ENCODE results near the gene RETN. TPM values are rescaled to one million over a fixed set of nuclear protein-coding genes. Genes with fewer than 3 reads are reported as not detected.
A peak's percentile ranks its signal among the peaks of the same experiment; 100 is the strongest.

RETN gene
- total RNA-seq, 1 donor from 2014 or later: not detected

DNA sequence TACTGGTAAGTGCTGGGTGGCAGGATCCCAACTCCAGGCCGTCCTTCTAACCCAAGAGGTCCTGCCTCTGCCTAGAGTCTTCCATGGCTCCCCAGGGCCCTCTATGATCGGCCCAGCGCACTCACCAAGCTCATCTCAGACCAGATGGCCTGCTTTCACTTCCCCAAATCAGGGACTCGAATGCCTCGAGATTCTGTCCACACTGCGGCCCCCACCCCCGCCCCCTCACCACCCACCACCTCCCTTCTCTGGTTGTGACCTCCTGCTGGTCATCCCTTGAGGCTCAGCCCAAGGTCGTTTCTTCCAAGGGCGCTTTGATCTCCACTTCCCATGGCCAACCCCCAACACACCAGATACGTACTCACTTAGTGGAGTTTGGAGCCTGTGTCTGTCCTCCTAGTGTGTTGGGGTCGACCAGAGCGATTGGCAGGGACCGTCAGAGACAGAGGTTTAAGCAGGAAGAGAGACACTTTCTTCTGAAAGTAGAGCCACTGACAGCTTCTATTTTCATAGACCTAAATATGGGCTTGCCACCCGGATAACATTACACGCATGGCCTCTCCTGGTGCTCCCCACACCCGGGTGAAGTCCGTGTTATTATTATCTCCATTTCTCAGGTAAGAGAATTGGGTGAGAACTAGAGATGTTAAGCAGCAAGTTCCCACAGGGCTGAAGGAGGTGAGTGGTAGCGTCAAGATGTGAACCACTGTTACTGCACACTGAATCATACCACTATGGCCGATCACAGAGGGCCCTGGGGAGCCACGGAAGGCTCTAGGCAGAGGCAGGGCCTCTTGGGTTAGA lies 33.0 kb downstream of the RETN start, which contains the start of gene FCER2:
FCER2 (minus strand) TSS at position 478 of the 804 bp plus-strand sequence. CDS start 2,371 bp downstream, outside the sequence.
- Histone ChIP-seq H3K4me3 (ENCODE audit: low read depth, low read length) (no peak within 1 kb of the TSS), H3K36me3 (ENCODE audit: control insufficient read depth, insufficient read depth, low read length) (no peaks in the 10 kb centered on the region), H3K27me3 (ENCODE audit: control insufficient read depth, insufficient read depth, low read length) (peaks cover 4% of the 10 kb centered on the region)
- DNase-seq (ENCODE audit: low read depth) (no peak), FAIRE-seq (peak; percentile 18)
- TF ChIP-seq, protein P1, sequence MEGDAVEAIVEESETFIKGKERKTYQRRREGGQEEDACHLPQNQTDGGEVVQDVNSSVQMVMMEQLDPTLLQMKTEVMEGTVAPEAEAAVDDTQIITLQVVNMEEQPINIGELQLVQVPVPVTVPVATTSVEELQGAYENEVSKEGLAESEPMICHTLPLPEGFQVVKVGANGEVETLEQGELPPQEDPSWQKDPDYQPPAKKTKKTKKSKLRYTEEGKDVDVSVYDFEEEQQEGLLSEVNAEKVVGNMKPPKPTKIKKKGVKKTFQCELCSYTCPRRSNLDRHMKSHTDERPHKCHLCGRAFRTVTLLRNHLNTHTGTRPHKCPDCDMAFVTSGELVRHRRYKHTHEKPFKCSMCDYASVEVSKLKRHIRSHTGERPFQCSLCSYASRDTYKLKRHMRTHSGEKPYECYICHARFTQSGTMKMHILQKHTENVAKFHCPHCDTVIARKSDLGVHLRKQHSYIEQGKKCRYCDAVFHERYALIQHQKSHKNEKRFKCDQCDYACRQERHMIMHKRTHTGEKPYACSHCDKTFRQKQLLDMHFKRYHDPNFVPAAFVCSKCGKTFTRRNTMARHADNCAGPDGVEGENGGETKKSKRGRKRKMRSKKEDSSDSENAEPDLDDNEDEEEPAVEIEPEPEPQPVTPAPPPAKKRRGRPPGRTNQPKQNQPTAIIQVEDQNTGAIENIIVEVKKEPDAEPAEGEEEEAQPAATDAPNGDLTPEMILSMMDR (IDR thresholded peaks at IDR 0.05; ENCODE audit: insufficient read depth, low read length, severe bottlenecking): no peak

GRCh38 chr19:7703332-7703731 lies 34.5 kb downstream of the RETN start:
- no peak for FAIRE-seq
- DNase-seq (ENCODE audit: low read depth): no peak
- H3K36me3 ChIP-seq (ENCODE audit: control insufficient read depth, insufficient read depth, low read length): no peaks in the 10 kb centered on the region
- TF ChIP-seq, protein P1 (IDR thresholded peaks at IDR 0.05; ENCODE audit: insufficient read depth, low read length, severe bottlenecking): no peak
- no peak overlapping the region for H3K4me3 ChIP-seq (ENCODE audit: low read depth, low read length)
- H3K27me3 ChIP-seq (ENCODE audit: control insufficient read depth, insufficient read depth, low read length): peaks cover 2% of the 10 kb centered on the region

DNA sequence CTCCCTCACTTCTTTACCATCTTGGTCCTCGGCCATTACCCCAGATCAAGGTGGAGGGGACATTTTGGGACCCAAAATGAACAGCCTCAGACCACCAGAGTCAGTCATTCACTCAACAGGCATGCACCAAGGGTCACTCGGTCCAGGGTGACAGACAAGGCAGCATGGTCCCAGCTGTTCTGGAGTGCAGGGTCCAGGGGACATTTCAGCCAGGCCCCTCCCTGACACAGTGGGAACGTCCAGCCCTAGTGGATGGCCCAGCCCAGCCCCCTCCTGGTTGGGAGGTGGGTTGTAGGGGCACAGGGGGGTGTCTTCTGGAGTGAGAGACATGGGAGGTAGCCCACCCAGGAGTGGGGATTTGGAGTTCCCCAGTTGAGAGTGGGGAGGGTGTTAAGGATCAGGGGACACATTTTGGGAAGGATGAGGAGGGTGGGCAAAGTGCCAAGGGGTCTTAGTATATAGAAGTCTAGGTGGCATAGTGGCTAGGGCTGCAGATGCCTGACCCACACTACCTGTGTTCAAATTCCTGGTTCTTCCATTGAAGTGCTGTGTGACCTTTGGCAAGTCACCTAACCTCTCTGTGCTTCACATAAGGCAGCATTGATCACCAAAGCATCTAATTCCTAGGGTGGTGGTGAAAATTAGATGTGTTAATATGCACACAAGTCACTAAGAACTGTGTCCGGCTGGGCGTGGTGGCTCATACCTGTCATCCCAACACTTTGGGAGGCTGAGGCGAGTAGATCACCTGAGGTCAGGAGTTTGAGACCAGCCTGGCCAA lies 35.6 kb downstream of the RETN start:
- no peak for FAIRE-seq
- H3K27me3 ChIP-seq (ENCODE audit: control insufficient read depth, insufficient read depth, low read length): no peaks in the 10 kb centered on the region
- H3K36me3 ChIP-seq (ENCODE audit: control insufficient read depth, insufficient read depth, low read length): no peaks in the 10 kb centered on the region
- TF ChIP-seq, protein P1 (IDR thresholded peaks at IDR 0.05; ENCODE audit: insufficient read depth, low read length, severe bottlenecking): no peak
- DNase-seq (ENCODE audit: low read depth): no peak
- H3K4me3 ChIP-seq (ENCODE audit: low read depth, low read length): no peak overlapping the region

DNA sequence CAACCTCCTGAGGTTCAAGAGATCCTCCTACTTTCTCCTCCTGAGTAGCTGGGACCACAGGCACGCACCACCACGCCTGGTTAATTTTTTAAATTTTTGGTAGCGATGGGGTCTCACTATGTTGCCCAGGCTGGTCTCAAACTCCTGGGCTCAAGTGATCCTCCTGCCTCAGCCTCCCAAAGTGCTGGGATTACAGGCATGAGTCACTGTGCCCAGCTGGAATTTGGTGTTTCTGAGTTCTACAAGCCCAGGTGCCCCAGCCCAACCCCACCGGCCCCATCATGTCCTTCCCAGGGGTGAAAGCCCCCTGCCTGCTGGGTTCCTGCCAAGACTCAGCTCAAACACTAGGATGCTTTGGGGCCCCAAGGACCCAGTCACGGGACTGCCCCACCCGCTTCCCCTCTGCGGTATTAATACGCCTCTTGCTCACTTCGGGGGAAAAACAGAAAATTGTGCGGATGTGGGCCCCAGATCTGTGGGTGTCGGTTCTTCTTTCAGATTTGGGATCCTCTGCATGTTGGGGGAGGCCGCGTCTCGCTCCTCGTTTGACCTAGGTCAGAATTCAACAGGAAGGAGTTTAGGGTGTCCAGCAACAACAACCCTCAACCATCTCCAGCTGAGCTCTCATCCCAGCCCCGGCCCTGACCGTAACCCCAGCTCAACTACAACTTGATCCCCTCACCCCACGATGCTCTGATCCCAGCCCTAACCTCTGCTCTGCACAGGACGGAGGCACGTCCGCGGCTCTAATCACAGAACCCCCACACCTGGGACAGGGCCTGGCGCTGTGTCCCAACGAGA lies 36.7 kb downstream of the RETN start:
- TF ChIP-seq, protein P1 (IDR thresholded peaks at IDR 0.05; ENCODE audit: insufficient read depth, low read length, severe bottlenecking): no peak
- DNase-seq (ENCODE audit: low read depth): no peak
- Histone ChIP-seq H3K27me3 (ENCODE audit: control insufficient read depth, insufficient read depth, low read length) (no peaks in the 10 kb centered on the region), H3K36me3 (ENCODE audit: control insufficient read depth, insufficient read depth, low read length) (no peaks in the 10 kb centered on the region), H3K4me3 (ENCODE audit: low read depth, low read length) (no peak overlapping the region)
- no peak for FAIRE-seq

GRCh38 chr19:7706188-7706954 lies 37.5 kb downstream of the RETN start:
- DNase-seq (ENCODE audit: low read depth) (no peak), FAIRE-seq (no peak)
- Histone ChIP-seq H3K27me3 (ENCODE audit: control insufficient read depth, insufficient read depth, low read length) (no peaks in the 10 kb centered on the region), H3K4me3 (ENCODE audit: low read depth, low read length) (no peak overlapping the region), H3K36me3 (ENCODE audit: control insufficient read depth, insufficient read depth, low read length) (no peaks in the 10 kb centered on the region)
- TF ChIP-seq, protein P1 (IDR thresholded peaks at IDR 0.05; ENCODE audit: insufficient read depth, low read length, severe bottlenecking): no peak

Measured in bronchial epithelial cell (primary cell).